Left hindlimb (tissue), 1 donor: ENCODE data around the gene MSANTD1.

Experiments used
- DNase-seq: peaks from one replicate; pipeline ENCODE4 v3.0.0-alpha.2; 2018

MSANTD1 gene

DNA sequence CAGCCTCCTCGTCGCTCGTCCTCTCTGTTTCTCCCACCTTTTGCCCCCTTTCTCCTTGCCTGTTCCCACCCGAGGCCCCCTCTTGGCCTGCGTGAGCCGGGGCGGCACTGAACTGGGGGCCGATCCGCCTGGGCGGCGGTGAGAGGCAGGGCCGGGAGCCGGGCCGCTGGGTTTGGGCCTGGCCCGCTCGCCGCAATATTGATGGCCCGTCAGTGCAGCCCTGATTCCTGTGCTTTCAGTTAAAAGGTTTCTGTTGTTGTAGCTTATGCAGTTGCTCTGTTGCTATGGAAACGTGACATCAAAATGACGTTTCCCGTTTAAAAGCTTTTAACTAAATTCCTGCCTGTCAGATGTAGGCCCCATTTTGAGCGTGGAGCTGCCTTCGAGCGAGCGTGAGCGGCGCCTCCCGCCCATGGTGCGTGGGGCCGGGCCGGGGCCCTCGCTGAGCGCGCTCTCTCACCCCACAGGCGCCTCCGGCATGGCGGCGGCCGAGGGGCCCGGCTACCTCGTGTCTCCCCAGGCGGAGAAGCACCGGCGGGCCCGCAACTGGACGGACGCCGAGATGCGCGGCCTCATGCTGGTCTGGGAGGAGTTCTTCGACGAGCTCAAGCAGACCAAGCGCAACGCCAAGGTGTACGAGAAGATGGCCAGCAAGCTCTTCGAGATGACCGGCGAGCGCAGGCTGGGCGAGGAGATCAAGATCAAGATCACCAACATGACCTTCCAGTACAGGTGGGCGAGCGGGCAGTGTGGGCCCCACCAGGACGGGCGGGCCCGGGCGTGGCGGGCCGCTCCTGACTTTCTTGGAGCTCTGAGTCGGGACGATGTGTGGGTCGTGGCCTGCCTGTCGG lies at the start of gene MSANTD1:
Gene MSANTD1, plus strand, starts transcription at position 349 of the 851 bp plus-strand sequence. Its CDS starts 64 bp downstream, at position 413.
- DNase-seq, result peak; percentile 53

DNA sequence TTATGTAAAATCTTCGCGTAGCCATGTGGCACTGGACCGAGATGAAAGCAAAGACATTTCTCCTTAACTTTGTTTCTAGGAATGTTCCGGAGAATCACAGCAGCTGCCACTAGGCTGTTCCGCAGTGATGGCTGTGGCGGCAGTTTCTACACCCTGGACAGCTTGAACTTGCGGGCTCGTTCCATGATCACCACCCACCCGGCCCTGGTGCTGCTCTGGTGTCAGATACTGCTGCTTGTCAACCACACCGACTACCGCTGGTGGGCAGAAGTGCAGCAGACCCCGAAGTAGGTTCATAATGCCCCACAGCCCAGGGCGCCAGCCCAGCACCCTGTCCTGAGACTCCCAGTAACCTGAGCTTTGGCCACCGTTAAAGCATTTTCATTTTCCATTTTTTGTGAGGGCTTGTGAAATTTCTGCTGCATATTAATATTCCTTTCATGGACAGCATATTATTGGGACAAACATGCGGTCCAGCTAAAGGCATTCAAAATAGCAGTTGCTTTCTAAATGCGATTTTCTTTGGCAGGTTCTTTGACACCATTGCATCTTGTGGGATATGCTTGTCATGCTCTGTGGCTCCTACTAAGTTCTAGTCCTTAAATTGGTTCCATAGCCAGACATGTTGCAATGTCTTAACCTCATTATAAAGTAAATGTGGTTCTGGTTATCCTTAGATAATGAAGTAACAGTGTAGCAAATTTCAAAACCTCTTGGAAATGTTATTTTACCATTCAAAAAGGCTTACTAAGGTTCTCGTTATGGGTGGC lies 49.1 kb upstream of the MSANTD1 start:
- no peak for DNase-seq

DNA sequence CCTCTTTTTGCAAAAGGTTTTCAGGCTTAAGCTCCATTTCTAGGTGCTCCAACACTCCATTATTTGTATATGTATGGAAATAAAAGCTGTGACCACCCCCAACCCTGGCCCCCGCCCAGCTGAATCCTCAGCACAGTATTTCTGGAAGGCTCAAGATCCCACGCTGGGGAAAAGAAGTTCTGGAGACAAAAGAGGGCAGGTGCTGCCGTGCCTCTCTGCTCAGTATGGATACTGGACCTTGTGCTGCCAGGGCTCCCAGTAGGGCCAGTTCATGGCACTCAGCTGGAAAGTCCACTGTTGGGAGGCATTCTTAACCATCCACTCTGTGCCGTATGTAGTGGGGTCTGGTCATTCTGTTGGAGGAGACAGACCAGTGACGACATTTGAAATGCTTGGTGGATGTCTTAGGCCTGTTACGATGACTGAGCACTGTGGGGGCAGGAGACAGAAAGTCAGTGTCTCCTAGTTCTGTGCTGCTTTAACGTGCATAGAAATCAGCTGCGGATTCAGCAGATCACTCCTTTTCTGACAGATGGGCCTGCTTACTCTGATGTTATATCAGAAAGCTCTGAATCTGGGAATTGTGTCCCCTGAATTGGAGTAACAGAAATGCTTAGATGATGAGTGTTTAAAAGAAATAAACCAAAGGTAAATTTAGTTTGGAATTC lies 48.4 kb upstream of the MSANTD1 start:
- DNase-seq, result no peak

DNA sequence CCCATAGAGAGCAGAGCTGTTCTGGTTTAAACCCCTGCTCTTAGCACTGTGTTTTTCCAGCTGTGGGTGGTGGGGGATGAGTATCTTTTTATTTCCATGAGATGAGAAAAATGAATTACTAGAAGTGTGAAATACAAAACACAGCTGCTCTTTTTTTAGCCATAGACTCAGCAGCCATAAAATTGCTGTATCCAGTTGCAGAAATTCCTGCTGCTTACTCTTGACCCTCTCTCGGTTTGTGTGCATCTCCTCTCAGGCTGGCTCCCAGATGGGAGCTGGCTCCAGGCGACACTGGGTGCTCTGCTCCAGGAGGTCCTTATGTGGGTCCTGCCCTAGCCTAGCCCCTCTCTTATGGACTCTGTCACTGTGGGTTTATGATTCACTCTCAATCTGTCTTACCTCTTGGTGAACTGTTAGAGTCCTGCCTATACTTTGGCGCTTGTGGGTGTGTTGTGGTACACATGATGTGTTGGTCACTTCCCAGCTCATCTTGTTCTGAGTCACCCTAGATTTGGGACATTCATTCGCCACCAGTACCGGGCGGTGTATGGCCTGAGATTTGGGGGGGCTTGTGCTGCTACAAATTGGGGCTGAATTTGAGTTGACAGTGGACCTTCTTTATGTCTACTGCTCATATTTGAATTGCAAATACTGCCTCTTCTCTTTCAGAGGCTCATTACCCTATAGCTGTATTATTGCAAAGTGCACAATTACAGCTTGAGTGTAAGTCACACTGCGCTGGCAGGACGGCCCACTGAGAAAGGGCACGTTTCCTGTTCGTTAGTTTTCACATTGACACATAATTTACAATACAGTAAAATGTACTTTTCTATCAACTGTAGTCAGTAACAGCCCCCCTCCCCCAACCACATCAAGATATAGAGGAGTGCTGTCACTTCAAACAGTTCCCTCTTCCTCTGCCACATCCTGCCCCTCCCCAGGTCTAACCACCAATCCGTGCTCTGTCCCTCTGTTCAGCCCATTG lies 46.9 kb upstream of the MSANTD1 start:
- no peak for DNase-seq

DNA sequence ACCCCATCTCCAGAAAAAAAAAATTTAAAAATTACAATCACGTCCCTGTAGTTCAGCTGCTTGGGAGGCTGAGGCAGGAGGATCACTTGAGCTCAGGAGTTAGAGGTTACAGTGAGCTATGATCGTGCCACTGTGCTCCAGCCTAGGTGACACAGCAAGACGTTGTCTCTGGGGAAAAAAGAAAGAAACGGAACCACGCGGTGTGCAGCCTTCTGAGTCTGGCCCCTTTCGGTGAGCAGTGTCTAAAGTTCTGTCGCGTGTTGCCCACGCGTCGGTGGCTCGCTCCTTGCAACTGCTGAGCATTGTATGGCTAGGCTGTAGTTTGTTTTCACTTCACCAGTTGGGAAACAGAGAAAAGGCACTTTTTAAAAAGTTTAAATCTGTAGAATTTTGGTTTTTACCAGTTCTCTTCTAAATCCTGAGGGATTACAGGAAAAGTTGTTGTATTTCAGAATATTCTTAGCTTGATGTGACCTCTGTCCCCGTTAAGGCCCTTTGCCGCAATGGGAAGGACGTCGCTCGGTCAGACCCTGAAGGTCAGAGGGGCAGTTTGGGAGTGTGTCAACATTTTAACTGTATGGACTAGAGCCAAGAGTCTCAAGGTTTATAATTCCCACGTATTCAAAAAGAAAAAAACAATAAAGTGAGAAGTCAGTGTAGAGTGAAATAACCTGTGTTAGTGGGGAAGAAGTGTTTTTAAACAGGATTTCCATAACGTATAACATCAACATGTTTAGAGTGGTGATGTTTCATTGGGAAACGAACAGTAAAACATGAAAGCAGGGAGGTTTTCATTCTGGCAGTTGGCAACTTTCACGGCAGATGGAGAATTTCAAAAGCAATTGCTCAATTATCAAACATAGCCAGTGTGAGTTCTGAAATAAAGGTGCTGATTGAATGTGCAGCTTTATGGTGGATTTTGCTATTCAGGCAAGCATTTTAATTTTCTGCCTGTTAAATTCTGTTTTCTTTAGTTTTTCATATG lies 45.8 kb upstream of the MSANTD1 start:
- DNase-seq, result no peak

DNA sequence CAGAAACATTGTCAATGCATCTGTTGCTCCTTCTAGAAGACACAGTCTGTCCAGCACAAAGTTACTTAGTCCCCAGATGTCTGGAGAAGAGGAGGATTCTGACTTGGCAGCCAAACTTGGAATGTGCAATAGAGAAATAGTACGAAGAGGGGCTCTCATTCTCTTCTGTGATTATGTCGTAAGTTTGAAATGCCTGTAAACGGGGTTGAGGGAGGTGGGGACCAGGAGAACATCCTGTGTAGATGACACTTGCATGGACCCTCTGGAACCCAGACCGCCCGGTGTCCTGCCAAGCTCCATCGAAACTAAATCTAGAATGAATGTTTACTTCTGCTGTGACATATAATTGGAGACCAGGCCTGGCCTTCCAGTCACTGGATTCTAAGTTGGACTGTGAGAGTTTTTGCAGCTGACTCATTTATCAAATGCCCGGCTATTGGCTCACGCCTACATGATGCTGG lies 45.0 kb upstream of the MSANTD1 start:
- no peak for DNase-seq

DNA sequence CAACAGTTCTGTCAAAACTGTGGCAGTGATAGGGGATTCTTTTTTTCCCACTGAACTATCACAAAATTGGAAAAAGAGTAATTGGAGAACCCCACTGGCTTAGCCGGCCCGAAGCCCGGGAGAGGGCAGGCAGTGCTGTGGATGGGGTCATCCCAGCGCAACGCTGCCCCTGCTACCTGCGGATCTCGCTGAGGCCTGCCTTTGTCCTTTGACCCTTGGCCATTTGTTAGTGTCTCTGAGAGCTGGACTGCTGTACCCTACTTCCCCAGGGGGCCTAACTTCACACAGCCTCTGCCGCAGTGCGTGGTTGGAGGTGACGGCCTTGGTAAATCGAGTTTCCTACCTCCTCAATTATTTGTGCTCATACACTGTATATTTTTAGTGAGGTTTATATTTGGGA lies 43.0 kb upstream of the MSANTD1 start:
- no peak for DNase-seq

DNA sequence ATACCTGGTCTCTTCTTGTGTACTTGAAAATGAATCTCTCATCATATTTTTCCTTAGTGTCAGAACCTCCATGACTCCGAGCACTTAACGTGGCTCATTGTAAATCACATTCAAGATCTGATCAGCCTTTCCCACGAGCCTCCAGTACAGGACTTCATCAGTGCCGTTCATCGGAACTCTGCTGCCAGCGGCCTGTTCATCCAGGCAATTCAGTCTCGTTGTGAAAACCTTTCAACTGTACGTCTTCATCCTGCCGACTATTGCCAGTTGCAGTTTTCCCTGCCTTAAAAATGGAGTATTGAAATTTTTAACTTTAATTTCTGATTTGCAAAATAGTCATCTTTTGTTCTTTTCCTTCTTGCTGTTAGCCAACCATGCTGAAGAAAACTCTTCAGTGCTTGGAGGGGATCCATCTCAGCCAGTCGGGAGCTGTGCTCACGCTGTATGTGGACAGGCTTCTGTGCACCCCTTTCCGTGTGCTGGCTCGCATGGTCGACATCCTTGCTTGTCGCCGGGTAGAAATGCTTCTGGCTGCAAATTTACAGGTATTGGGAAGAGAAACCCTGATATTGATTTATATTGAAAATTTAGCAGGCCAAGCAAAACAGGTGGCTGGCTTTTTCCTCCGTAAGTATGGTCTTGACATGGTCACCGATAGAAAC lies 42.4 kb upstream of the MSANTD1 start:
- DNase-seq, result no peak

DNA sequence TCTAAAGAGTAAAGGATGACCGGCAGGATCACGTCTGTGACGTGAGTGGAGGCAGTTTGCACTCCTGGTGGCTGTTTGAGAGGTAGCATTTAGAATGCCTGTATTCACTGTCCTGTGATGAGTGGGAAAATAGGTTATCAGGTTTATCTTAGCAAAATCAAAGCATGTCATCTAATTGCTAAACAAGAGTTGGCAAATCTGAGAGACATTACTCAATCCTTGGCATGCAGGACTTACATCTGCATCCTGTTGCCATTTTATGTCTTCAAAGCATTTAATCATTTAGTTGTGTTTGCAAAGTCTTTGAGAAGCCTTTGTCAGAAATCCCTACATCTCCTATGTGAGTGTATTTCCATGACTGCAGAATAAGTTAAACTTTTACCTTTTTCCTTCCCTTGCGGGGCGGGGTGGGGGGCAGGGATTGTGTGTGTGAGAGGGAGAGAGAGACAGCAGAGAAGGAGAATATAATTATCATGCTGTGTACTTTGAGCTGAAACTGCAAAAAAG lies 41.4 kb upstream of the MSANTD1 start:
- no peak for DNase-seq

DNA sequence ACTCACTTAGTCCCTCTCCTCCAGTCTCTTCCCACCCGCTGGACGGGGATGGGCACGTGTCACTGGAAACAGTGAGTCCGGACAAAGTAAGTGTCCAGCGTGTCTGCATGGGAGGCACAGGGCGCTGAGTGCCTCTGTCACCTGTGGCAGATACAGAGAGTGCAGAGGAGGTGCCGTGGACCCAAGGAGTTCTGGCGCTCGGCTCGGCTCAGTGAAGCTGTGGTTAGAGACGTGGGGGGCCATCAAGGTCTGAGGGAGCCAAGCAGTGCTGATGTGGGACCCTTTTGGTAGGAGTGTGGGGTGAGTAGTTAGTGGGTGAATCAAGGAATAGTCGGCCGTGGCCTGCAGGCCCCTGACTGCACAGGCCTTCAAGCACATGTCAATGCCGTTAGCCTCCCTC lies 40.1 kb upstream of the MSANTD1 start:
- DNase-seq, result no peak

DNA sequence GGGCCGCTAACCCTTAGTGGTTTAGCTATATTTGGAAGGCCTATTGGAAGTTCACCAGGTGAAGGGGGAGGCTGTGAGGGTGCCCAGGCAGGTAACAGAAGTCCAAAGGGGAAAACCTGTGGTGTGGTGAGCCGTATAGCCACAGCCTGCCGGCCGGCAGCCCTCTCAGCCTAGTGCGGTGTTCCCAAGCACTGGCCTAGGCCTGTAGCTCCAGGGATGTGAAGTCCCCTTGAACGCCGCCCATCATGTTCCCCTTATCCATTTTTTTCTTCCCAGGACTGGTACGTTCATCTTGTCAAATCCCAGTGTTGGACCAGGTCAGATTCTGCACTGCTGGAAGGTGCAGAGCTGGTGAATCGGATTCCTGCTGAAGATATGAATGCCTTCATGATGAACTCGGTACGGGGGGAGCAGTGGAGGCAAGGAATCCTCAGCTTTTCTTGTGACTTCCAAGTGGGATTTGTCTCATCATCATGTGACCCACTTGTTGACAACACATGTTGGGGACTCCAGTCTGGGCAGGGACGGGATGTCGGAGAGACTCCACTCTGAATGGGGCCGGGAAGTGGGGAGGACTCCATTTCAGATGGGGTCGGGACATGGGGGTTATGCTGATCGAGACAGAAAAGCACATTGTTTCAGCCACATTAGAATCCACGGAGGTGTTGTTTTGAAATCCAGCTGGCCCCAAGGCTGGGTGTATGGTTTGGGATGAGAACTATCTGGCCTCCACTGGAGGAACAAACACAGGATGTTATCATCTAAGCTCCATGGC lies 39.2 kb upstream of the MSANTD1 start:
- DNase-seq, result no peak

DNA sequence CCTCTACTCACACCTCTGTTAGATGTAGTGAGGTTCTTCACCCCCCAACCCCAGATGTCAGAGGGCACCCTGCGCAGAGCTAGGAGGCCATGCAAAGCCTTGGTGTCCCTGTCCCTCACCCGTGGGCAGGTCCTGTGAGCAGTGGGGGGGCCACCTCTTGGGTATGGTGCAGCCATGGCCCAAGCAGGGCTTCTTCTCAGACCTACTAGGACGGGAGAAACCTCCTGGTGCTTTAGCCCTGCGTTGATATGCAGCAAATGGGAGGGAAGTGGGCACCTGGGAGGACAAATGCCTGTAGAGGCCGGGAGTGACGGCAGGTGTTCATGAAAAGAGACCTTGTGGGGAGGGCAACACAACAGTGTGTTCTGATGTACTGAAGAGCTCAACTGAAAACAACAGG lies 38.5 kb upstream of the MSANTD1 start:
- DNase-seq, result no peak

DNA sequence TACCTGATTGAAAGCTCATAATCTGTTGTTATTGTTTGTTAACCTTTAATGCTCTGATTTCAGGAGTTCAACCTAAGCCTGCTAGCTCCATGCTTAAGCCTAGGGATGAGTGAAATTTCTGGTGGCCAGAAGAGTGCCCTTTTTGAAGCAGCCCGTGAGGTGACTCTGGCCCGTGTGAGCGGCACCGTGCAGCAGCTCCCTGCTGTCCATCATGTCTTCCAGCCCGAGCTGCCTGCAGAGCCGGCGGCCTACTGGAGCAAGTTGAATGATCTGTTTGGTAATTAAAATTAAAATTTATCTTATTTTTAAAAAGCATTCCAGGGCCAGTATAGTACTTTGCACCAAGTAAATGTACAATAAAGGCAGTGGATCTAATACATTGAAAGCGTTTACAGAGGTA lies 37.1 kb upstream of the MSANTD1 start:
- no peak for DNase-seq

DNA sequence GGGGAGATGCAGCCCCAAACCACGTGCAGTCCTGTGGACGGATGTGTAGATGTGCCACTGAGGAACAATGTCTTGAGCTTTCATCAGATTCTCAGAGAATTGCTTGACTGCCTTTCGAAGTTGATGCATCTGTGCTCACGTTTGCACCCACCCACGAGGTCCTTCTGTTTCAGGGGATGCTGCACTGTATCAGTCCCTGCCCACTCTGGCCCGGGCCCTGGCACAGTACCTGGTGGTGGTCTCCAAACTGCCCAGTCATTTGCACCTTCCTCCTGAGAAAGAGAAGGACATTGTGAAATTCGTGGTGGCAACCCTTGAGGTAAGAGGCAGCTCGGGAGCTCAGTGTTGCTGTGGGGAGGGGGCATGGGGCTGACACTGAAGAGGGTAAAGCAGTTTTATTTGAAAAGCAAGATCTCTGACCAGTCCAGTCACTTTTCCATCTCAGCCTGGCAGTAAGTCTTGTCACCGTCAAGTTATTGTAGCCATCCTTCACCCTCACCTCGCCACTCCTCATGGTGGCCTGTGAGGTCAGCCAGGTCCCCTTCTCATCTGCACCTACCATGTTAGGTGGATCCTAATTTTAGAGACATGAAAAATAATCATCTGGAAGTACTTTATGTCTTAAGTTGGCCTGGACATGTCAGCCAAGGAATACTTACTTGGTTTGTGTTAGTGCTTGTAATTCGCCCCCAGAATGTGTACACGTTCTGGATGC lies 36.4 kb upstream of the MSANTD1 start:
- no peak for DNase-seq

DNA sequence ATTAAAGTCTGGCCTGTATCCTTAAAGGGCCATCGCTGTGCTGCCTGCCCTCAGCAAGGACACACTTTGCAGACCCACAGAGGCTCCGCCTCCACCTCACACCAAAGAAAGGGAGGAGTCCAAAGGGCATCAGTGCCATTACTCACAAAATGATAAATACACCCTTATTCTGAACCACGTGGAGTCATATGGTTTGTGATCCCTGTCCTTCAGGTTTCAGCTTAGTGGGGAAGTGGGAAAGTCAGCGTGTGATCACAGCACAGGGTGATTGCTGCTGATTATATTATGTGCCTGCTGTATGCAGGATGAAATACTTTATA lies 35.9 kb upstream of the MSANTD1 start:
- DNase-seq, result no peak

DNA sequence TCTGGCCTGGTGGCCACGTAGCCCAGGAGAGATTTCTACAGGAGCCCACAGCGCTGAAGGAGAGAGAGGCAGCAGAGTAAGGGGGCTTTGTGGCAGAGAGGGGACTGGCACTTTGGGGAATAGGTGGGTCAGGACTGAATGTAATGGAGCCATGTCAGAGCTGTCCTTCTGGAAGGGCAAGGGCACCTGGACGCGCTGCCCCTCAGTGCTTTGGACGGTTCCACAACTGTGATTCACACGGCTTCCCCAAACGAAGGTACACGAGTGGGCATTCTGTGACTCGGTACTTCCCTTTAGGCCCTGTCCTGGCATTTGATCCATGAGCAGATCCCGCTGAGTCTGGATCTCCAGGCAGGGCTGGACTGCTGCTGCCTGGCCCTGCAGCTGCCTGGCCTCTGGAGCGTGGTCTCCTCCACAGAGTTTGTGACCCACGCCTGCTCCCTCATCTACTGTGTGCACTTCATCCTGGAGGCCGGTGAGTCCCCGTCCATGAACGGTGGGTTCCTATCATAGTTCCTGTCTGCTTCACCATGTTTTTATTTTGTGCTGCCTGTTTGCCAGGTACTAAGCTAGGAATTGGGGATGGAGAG lies 35.2 kb upstream of the MSANTD1 start:
- DNase-seq, result no peak

DNA sequence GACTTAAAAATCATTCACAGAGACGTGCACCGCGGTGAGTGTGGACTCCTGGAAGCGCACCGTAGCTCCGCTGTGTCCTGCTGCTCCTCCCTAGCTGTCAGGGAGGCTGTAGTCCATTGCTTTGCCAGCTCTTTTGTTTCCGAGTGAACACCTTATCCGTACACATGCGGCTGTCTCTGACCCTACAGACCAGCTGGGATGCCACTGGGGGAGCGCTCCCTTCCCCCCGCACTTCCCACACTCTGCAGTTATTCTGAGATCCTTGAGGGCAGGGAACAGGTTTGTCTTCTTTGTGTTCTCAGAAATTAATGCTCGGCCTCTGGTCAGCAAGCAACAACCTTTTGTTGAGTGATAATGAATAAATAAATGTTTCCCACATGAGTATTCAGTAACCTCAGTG lies 33.7 kb upstream of the MSANTD1 start:
- no peak for DNase-seq

DNA sequence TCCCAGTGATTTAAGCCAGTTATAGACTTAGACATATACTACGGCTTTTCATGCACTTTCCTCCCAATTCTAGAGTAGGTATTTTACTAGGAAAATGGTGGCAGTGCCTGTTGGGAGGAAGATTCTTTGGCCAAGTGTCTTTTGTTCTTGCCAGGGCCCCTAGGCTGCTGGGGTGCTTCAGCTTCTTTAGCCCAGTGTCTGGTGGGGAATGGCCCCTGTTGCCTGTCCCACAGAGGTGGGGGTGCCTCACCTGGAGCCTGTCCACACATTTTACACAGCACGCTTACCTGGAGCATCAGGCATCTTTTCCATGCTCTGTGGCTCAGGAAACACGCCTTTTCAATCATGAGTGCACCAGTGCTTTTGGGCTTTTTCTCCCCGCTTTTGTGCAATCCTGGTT lies 33.2 kb upstream of the MSANTD1 start:
- DNase-seq, result no peak
